Fibroblast of upper back skin (primary cell): Measurements from ENCODE around the gene ORM1.
"Not testable (repeated sequence)": the region's sequence is repeated elsewhere in the genome, so short reads cannot be mapped to it uniquely, and the experiment has no call there.

Source experiments
- DNase-seq: peaks from one replicate; pipeline ENCODE4 v3.0.0-alpha.2; 2013

The ORM1 gene

GRCh38 chr9:114308361-114308950 is 14.4 kb upstream of the ORM1 start:
- no peak for DNase-seq

GRCh38 chr9:114309096-114309495 is 13.8 kb upstream of the ORM1 start:
- DNase-seq: no peak

- DNase-seq: no peak
These were observed 12.1 kb upstream of the ORM1 start for GRCh38 chr9:114310471-114311450.

GRCh38 chr9:114311571-114312512 is 11.1 kb upstream of the ORM1 start:
- DNase-seq: no peak

- no peak for DNase-seq
These were observed 10.4 kb upstream of the ORM1 start for GRCh38 chr9:114312513-114312875.

- no peak for DNase-seq
These were observed 9.7 kb upstream of the ORM1 start for GRCh38 chr9:114313186-114313585.

- DNase-seq: no peak
These were observed 8.5 kb upstream of the ORM1 start for GRCh38 chr9:114314256-114314867.

- DNase-seq: no peak
These were observed 7.8 kb upstream of the ORM1 start for GRCh38 chr9:114314881-114315722.

GRCh38 chr9:114315723-114316363 is 7.1 kb upstream of the ORM1 start:
- no peak for DNase-seq

- DNase-seq: peak; percentile 36
These were observed 6.2 kb upstream of the ORM1 start for GRCh38 chr9:114316605-114317230.

- peak; percentile 91 for DNase-seq
These were observed 5.1 kb upstream of the ORM1 start for GRCh38 chr9:114317665-114318357.

- no peak for DNase-seq
These were observed 4.5 kb upstream of the ORM1 start for GRCh38 chr9:114318416-114318815.

- no peak for DNase-seq
These were observed 3.8 kb upstream of the ORM1 start for GRCh38 chr9:114319147-114319546.

- DNase-seq: peak; percentile 60
These were observed 2.2 kb upstream of the ORM1 start for GRCh38 chr9:114320710-114321109.

- DNase-seq: peak; percentile 70
These were observed 1.1 kb upstream of the ORM1 start for GRCh38 chr9:114321759-114322158.

- DNase-seq: peak; percentile 28
These were observed 609 bp upstream of the ORM1 start for GRCh38 chr9:114322160-114322818.

GRCh38 chr9:114323849-114324248 is 951 bp downstream of the ORM1 start:
- not testable (repeated sequence) for DNase-seq

GRCh38 chr9:114324492-114324891 is 1.6 kb downstream of the ORM1 start:
- DNase-seq: no peak

GRCh38 chr9:114324965-114325364 is 2.1 kb downstream of the ORM1 start:
- DNase-seq: not testable (repeated sequence)
